Body of pancreas (tissue), 4 donors: ENCODE data around the gene ALX4.

Experiments
- POLR2A ChIP-seq, 3 donors: fragments of 450-650 bp; IDR thresholded peaks; one replicate each; pipeline ENCODE4 v1.6.1; 2016; ENCODE audit warnings: antibody characterized with exemption in 3 of 3, mild to moderate bottlenecking in 2 of 3
- TF ChIP-seq, protein P1 (sequence below), 7 experiments: fragments of 450-650 bp in 4 of 7; fragments of 200-600 bp in 3 of 7; sonication (generic) in 3 of 7; IDR thresholded peaks; one replicate each; pipeline ENCODE4 v1.5.1; 2016 to 2019; ENCODE audit warnings: antibody characterized with exemption in 7 of 7

DNA sequence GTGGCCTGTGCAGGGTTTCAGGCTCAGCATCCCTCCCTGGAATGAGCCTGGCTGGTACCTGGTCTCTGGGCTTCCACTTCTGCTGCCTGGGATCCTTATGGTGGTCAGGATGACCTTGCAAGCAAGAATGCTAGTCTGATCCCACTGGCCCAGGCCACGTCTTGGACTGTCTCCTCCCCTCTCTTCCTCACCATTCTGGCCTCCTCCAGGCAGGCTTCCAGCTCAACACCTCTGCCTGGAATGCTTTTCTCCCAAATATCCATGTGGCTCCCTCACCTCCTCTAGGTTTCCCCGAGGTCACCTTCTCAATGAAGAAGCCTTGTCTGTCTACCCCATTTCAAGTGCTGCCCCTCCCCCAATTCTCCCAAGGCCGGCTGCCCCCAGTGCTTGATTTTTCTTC lies 39.4 kb upstream of the ALX4 start:
- TF ChIP-seq, protein P1, sequence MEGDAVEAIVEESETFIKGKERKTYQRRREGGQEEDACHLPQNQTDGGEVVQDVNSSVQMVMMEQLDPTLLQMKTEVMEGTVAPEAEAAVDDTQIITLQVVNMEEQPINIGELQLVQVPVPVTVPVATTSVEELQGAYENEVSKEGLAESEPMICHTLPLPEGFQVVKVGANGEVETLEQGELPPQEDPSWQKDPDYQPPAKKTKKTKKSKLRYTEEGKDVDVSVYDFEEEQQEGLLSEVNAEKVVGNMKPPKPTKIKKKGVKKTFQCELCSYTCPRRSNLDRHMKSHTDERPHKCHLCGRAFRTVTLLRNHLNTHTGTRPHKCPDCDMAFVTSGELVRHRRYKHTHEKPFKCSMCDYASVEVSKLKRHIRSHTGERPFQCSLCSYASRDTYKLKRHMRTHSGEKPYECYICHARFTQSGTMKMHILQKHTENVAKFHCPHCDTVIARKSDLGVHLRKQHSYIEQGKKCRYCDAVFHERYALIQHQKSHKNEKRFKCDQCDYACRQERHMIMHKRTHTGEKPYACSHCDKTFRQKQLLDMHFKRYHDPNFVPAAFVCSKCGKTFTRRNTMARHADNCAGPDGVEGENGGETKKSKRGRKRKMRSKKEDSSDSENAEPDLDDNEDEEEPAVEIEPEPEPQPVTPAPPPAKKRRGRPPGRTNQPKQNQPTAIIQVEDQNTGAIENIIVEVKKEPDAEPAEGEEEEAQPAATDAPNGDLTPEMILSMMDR (IDR thresholded peaks at IDR 0.05), result no peak
- no peak for TF ChIP-seq POLR2A (IDR thresholded peaks at IDR 0.05)
